ENCODE data around the gene ENPP6.

Gene ENPP6

DNA sequence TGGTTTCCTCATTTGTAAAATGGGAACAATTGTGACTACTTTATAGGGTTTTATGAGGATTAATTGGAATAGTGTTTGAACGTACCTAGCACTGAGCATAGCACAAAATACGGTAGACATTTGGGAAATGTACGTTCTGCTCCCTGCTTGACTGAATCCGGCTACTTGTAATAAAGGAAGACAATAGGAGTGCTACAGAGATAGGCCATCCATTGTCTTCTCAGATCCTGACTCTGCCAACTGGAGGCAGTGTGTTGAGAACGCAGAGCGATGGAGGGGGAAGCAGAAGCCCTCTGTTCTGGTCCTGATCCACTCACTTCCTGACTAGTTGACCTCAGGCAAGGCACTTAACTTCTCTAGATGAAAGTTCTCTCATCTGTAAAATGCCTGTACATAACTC lies 26.4 kb downstream of the ENPP6 start:
- Histone ChIP-seq H3K36me3 (ENCODE audit: insufficient read depth, low read length) (no peaks in the 10 kb centered on the region), H3K4me1 (ENCODE audit: insufficient read depth, low read length, severe bottlenecking) (no peaks in the 10 kb centered on the region), H3F3A (ENCODE audit: insufficient read depth, low read length) (no peaks in the 10 kb centered on the region), H3K79me2 (ENCODE audit: insufficient read depth, low read length) (no peaks in the 10 kb centered on the region), H3K9me2 (ENCODE audit: low read depth, low read length) (no peaks in the 10 kb centered on the region), H2AFZ (ENCODE audit: low read length) (no peak overlapping the region), H3K4me3 (ENCODE audit: low read depth, low read length, poor library complexity, severe bottlenecking) (no peak overlapping the region), H3K4me2 (ENCODE audit: low read length) (no peak overlapping the region), H3K27me3 (ENCODE audit: insufficient read depth, low read length) (no peaks in the 10 kb centered on the region), H3K9ac (ENCODE audit: low read length) (no peak overlapping the region), H4K20me1 (ENCODE audit: insufficient read depth, low read length) (no peaks in the 10 kb centered on the region), H3K27ac (ENCODE audit: low read depth, low read length, poor library complexity, severe bottlenecking) (no peak overlapping the region), H3K9me3 (ENCODE audit: low read length) (no peaks in the 10 kb centered on the region)
- TF ChIP-seq EZH2 (IDR thresholded peaks at IDR 0.05; ENCODE audit: borderline replicate concordance, low read length): no peak
- TF ChIP-seq, protein P1, sequence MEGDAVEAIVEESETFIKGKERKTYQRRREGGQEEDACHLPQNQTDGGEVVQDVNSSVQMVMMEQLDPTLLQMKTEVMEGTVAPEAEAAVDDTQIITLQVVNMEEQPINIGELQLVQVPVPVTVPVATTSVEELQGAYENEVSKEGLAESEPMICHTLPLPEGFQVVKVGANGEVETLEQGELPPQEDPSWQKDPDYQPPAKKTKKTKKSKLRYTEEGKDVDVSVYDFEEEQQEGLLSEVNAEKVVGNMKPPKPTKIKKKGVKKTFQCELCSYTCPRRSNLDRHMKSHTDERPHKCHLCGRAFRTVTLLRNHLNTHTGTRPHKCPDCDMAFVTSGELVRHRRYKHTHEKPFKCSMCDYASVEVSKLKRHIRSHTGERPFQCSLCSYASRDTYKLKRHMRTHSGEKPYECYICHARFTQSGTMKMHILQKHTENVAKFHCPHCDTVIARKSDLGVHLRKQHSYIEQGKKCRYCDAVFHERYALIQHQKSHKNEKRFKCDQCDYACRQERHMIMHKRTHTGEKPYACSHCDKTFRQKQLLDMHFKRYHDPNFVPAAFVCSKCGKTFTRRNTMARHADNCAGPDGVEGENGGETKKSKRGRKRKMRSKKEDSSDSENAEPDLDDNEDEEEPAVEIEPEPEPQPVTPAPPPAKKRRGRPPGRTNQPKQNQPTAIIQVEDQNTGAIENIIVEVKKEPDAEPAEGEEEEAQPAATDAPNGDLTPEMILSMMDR (IDR thresholded peaks at IDR 0.05; ENCODE audit: low read length): no peak

DNA sequence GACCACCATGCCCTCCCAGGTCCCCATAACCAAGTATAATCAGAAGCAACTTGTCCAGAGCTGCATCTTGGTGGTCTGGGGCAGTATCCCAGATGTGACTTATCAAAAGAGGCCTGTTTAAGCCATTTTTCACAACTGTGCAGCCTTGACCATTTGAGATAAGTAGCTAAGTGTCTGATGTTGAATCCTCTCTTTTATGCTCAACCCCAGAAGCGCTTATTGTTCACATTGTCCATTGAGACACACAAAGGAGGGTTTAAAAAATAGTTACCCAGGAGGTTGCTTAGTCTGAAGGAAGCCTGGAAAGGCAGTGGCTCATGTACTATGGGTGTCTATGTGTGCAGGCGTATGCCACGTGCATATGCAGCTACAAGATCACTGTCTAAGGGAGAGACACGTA lies 27.0 kb downstream of the ENPP6 start:
- Histone ChIP-seq H3K9me2 (ENCODE audit: low read depth, low read length) (no peaks in the 10 kb centered on the region), H3K27ac (ENCODE audit: low read depth, low read length, poor library complexity, severe bottlenecking) (no peak overlapping the region), H3K4me3 (ENCODE audit: low read depth, low read length, poor library complexity, severe bottlenecking) (no peak overlapping the region), H3K4me1 (ENCODE audit: insufficient read depth, low read length, severe bottlenecking) (no peaks in the 10 kb centered on the region), H3K36me3 (ENCODE audit: insufficient read depth, low read length) (no peaks in the 10 kb centered on the region), H4K20me1 (ENCODE audit: insufficient read depth, low read length) (no peaks in the 10 kb centered on the region), H2AFZ (ENCODE audit: low read length) (no peak overlapping the region), H3F3A (ENCODE audit: insufficient read depth, low read length) (no peaks in the 10 kb centered on the region), H3K9me3 (ENCODE audit: low read length) (no peaks in the 10 kb centered on the region), H3K27me3 (ENCODE audit: insufficient read depth, low read length) (no peaks in the 10 kb centered on the region), H3K9ac (ENCODE audit: low read length) (no peak overlapping the region), H3K4me2 (ENCODE audit: low read length) (no peak overlapping the region), H3K79me2 (ENCODE audit: insufficient read depth, low read length) (no peaks in the 10 kb centered on the region)
- no peak for TF ChIP-seq EZH2 (IDR thresholded peaks at IDR 0.05; ENCODE audit: borderline replicate concordance, low read length)
- TF ChIP-seq, protein P1 (IDR thresholded peaks at IDR 0.05; ENCODE audit: low read length): no peak

DNA sequence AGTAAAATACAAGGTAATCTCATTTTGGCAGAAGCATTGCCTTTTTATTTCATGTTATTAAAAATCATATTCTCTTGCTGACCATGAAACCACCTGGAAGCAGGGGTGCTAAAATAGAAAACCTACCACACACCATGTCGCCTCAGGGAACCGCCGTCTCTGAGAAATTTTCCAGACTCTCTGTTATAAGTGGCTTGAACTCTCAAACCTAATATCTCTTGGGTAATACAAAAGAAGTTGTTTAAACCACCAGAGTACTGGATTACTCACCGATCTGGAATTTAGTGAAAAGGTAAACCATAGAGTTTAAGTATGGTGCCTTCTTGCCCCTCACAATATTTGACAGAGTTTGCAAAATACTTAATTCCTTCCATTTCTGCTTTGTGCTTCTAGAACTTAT lies 27.7 kb downstream of the ENPP6 start:
- Histone ChIP-seq H2AFZ (ENCODE audit: low read length) (no peak overlapping the region), H3K79me2 (ENCODE audit: insufficient read depth, low read length) (no peaks in the 10 kb centered on the region), H3K9me3 (ENCODE audit: low read length) (no peaks in the 10 kb centered on the region), H3K4me2 (ENCODE audit: low read length) (no peak overlapping the region), H3K27me3 (ENCODE audit: insufficient read depth, low read length) (no peaks in the 10 kb centered on the region), H3K4me1 (ENCODE audit: insufficient read depth, low read length, severe bottlenecking) (no peaks in the 10 kb centered on the region), H4K20me1 (ENCODE audit: insufficient read depth, low read length) (no peaks in the 10 kb centered on the region), H3F3A (ENCODE audit: insufficient read depth, low read length) (no peaks in the 10 kb centered on the region), H3K9ac (ENCODE audit: low read length) (no peak overlapping the region), H3K27ac (ENCODE audit: low read depth, low read length, poor library complexity, severe bottlenecking) (no peak overlapping the region), H3K36me3 (ENCODE audit: insufficient read depth, low read length) (no peaks in the 10 kb centered on the region), H3K9me2 (ENCODE audit: low read depth, low read length) (no peaks in the 10 kb centered on the region), H3K4me3 (ENCODE audit: low read depth, low read length, poor library complexity, severe bottlenecking) (no peak overlapping the region)
- TF ChIP-seq, protein P1 (IDR thresholded peaks at IDR 0.05; ENCODE audit: low read length): no peak
- TF ChIP-seq EZH2 (IDR thresholded peaks at IDR 0.05; ENCODE audit: borderline replicate concordance, low read length): no peak
